H1 (cell line): ENCODE measurements around the gene APLP2. TPM values are rescaled to one million over a fixed set of nuclear protein-coding genes. Genes with fewer than 3 reads are reported as not detected.

Source experiments
- CTCF ChIA-PET: fragments of 300-600 bp; sonication (Branson Sonifier 250); formaldehyde crosslinking; loops from one replicate; lab custom pipeline; 2021; ENCODE audit not compliant: partially characterized antibody; lab: Charles Lee
- POLR2A ChIA-PET: fragments of 300-600 bp; sonication (Branson Sonifier 250); formaldehyde crosslinking; loops from one replicate; lab custom pipeline; 2021; ENCODE audit warnings: inconsistent platforms; ENCODE audit not compliant: partially characterized antibody; lab: Charles Lee
- DNase-seq, 2 experiments: peaks; one replicate each; pipeline versions ENCODE4 v3.0.0 to v3.0.0-alpha.2; 2010 to 2022; ENCODE audit warnings: low spot score in 2 of 2, low read depth in 1 of 2, mixed read lengths in 1 of 2
- FAIRE-seq: peaks from 2 replicates; lab custom pipeline; 2011; peaks lifted over from hg19 to GRCh38; lab: Jason Lieb, UNC
- H2AFZ ChIP-seq: 2 replicates; pipeline ENCODE4 v1.8.1; 2012; ENCODE audit warnings: low read length, inconsistent platforms
- H2AK5ac ChIP-seq: 2 replicates; pipeline ENCODE4 v1.6.1; 2013; ENCODE audit warnings: low read depth, low read length
- H2BK120ac ChIP-seq: replicated peaks from 2 replicates; pipeline ENCODE3; 2013; ENCODE audit warnings: low read depth, low read length, inconsistent platforms
- H2BK12ac ChIP-seq: 2 replicates; pipeline ENCODE4 v1.6.1; 2013; ENCODE audit warnings: low read depth, low read length
- H2BK15ac ChIP-seq: 2 replicates; pipeline ENCODE4 v1.6.1; 2013; ENCODE audit warnings: low read length
- H2BK20ac ChIP-seq: 2 replicates; pipeline ENCODE4 v1.6.1; 2013; ENCODE audit warnings: low read length
- H2BK5ac ChIP-seq: 2 replicates; pipeline ENCODE4 v1.6.1; 2013; ENCODE audit warnings: low read depth, low read length
- H3K14ac ChIP-seq: 2 replicates; pipeline ENCODE4 v1.6.1; 2013; ENCODE audit warnings: inconsistent platforms; ENCODE audit not compliant: insufficient read length
- H3K18ac ChIP-seq: 2 replicates; pipeline ENCODE4 v1.6.1; 2013; ENCODE audit warnings: low read length; ENCODE audit errors: extremely low read depth
- H3K23ac ChIP-seq: 2 replicates; pipeline ENCODE4 v1.6.1; 2013; ENCODE audit warnings: inconsistent platforms; ENCODE audit not compliant: insufficient read length
- H3K23me2 ChIP-seq: 2 replicates; pipeline ENCODE4 v1.6.1; 2013; ENCODE audit warnings: low read depth, low read length
- H3K27ac ChIP-seq: 2 replicates; pipeline ENCODE4 v1.6.1; 2011; ENCODE audit warnings: low read depth, low read length, inconsistent platforms
- H3K27me3 ChIP-seq, 4 experiments: replicated peaks in 1 of 4; 1 replicate in 1 of 4; 2 replicates in 3 of 4; pipeline versions ENCODE4 v1.6.1 to v1.8.1; 2011 to 2013; ENCODE audit warnings: low read length in 3 of 4, mild to moderate bottlenecking in 3 of 4, inconsistent platforms in 2 of 4, mixed read lengths in 2 of 4, moderate library complexity in 1 of 4; ENCODE audit not compliant: control insufficient read depth in 3 of 4, insufficient read depth in 3 of 4; ENCODE audit errors: extremely low read depth in 1 of 4
- H3K36me3 ChIP-seq, 4 experiments: 2 replicates each; pipeline versions ENCODE4 v1.6.1 to v1.8.1; 2011 to 2013; ENCODE audit warnings: mild to moderate bottlenecking in 4 of 4, low read length in 3 of 4, moderate library complexity in 2 of 4, control low read depth in 1 of 4, inconsistent platforms in 1 of 4; ENCODE audit not compliant: insufficient read depth in 4 of 4, control insufficient read depth in 2 of 4
- H3K4ac ChIP-seq: replicated peaks from 2 replicates; pipeline ENCODE3; 2013; ENCODE audit warnings: low read length, low read depth, mixed read lengths, inconsistent platforms; ENCODE audit not compliant: insufficient read length
- H3K4me1 ChIP-seq, 4 experiments: replicated peaks in 1 of 4; 1 replicate in 1 of 4; 2 replicates in 3 of 4; pipeline versions ENCODE4 v1.6.1 to v1.8.1; 2011 to 2013; ENCODE audit warnings: low read length in 3 of 4, inconsistent platforms in 2 of 4, mixed read lengths in 1 of 4; ENCODE audit not compliant: insufficient read depth in 4 of 4, control insufficient read depth in 3 of 4
- H3K4me2 ChIP-seq, 2 experiments: 2 replicates each; pipeline versions ENCODE4 v1.6.1 to v1.8.1; 2011 to 2013; ENCODE audit warnings: low read depth in 2 of 2, low read length in 2 of 2, control low read depth in 1 of 2, inconsistent platforms in 1 of 2, mild to moderate bottlenecking in 1 of 2; ENCODE audit not compliant: insufficient read depth in 1 of 2
- H3K4me3 ChIP-seq, 4 experiments: fragments of 200-600, 300-600 bp in 1 of 4; sonication (generic), shearing (Covaris generic), sonication (Bioruptor Twin) in 1 of 4; 2 replicates each; pipeline versions ENCODE4 v1.5.1 to v1.8.1; 2011 to 2016; ENCODE audit warnings: low read length in 4 of 4, low read depth in 3 of 4, control low read depth in 2 of 4, inconsistent platforms in 2 of 4, mild to moderate bottlenecking in 2 of 4, mixed read lengths in 1 of 4, moderate library complexity in 1 of 4; ENCODE audit not compliant: insufficient read depth in 2 of 4; ENCODE audit errors: extremely low read depth in 1 of 4
- H3K56ac ChIP-seq: replicated peaks from 2 replicates; pipeline ENCODE3; 2013; ENCODE audit warnings: low read depth, mild to moderate bottlenecking, mixed read lengths, low read length, inconsistent platforms; ENCODE audit not compliant: insufficient read length
- H3K79me1 ChIP-seq: 2 replicates; pipeline ENCODE4 v1.6.1; 2013; ENCODE audit warnings: low read depth, low read length, control low read depth
- H3K79me2 ChIP-seq, 2 experiments: 2 replicates each; pipeline versions ENCODE4 v1.6.1 to v1.8.1; 2012 to 2013; ENCODE audit warnings: low read length in 2 of 2, mild to moderate bottlenecking in 2 of 2, inconsistent platforms in 1 of 2; ENCODE audit not compliant: insufficient read depth in 2 of 2, control insufficient read depth in 1 of 2
- H3K9ac ChIP-seq, 4 experiments: replicated peaks in 1 of 4; 1 replicate in 1 of 4; 2 replicates in 3 of 4; pipeline versions ENCODE4 v1.6.1 to v1.8.1; 2011 to 2013; ENCODE audit warnings: low read depth in 3 of 4, low read length in 3 of 4, control low read depth in 2 of 4, mild to moderate bottlenecking in 2 of 4, moderate library complexity in 2 of 4, inconsistent platforms in 1 of 4; ENCODE audit errors: extremely low read depth in 1 of 4
- H3K9me3 ChIP-seq, 2 experiments: 2 replicates each; pipeline versions ENCODE4 v1.6.1 to v1.8.1; 2012 to 2013; ENCODE audit warnings: mild to moderate bottlenecking in 2 of 2, moderate library complexity in 2 of 2, control low read depth in 1 of 2, inconsistent platforms in 1 of 2, low read depth in 1 of 2, low read length in 1 of 2, mixed read lengths in 1 of 2; ENCODE audit not compliant: insufficient read depth in 2 of 2
- H4K20me1 ChIP-seq, 2 experiments: replicated peaks in 1 of 2; 2 replicates each; pipeline versions ENCODE3 to v1.8.1; 2011 to 2013; ENCODE audit warnings: inconsistent platforms in 2 of 2, low read length in 2 of 2, mild to moderate bottlenecking in 1 of 2; ENCODE audit not compliant: insufficient read depth in 2 of 2, control insufficient read depth in 1 of 2
- H4K5ac ChIP-seq: 2 replicates; pipeline ENCODE4 v1.6.1; 2013; ENCODE audit warnings: low read length, low read depth, mixed read lengths, inconsistent platforms; ENCODE audit not compliant: insufficient read length
- H4K8ac ChIP-seq: 2 replicates; pipeline ENCODE4 v1.8.0; 2013; ENCODE audit warnings: mild to moderate bottlenecking, moderate library complexity, low read length, inconsistent platforms; ENCODE audit not compliant: insufficient read depth; ENCODE audit errors: extremely low read depth
- H4K91ac ChIP-seq: replicated peaks from 2 replicates; pipeline ENCODE3; 2013; ENCODE audit warnings: low read length, mixed read lengths, inconsistent platforms; ENCODE audit not compliant: insufficient read length
- CTBP2 ChIP-seq: IDR thresholded peaks from 2 replicates; pipeline ENCODE4 v1.7.0; 2011; ENCODE audit warnings: borderline replicate concordance, mild to moderate bottlenecking, moderate library complexity, mixed read lengths, low read length; ENCODE audit not compliant: insufficient read depth, insufficient read length
- FOSL1 ChIP-seq: IDR thresholded peaks from 2 replicates; pipeline ENCODE4 v1.6.1; 2011; ENCODE audit warnings: mild to moderate bottlenecking, low read depth, low read length, moderate library complexity; ENCODE audit not compliant: insufficient read depth
- HDAC6 ChIP-seq: IDR thresholded peaks from one replicate; pipeline ENCODE4 v1.7.1; 2012; ENCODE audit warnings: low read depth, mild to moderate bottlenecking, inconsistent platforms, low read length, moderate library complexity
- JUND ChIP-seq: IDR thresholded peaks from 2 replicates; pipeline ENCODE4 v1.6.1; 2011; ENCODE audit warnings: mild to moderate bottlenecking, improper control_type of control experiment, low read length
- RBBP5 ChIP-seq: IDR thresholded peaks from 2 replicates; pipeline ENCODE4 v1.7.1; 2012; ENCODE audit warnings: low read depth, mild to moderate bottlenecking, inconsistent platforms, low read length, moderate library complexity, borderline replicate concordance
- SIX5 ChIP-seq: IDR thresholded peaks from 2 replicates; pipeline ENCODE4 v1.6.1; 2011; ENCODE audit warnings: mild to moderate bottlenecking, low read depth, low read length
- TBP ChIP-seq: IDR thresholded peaks from 2 replicates; pipeline ENCODE4 v1.6.1; 2011; ENCODE audit warnings: low read depth, low read length, improper control_type of control experiment
- ZNF274 ChIP-seq: IDR thresholded peaks from 2 replicates; pipeline ENCODE4 v1.7.0; 2012; ENCODE audit warnings: low read length, borderline replicate concordance; ENCODE audit errors: extremely low read depth
- WGBS, 2 experiments: shearing (Covaris generic) in 1 of 2; methylation state at CpG; one replicate each; pipeline versions ENCODE4 v1.1.6 to v1.1.7; 2013 to 2015; ENCODE audit warnings: low lambda C conversion rate in 2 of 2, mixed read lengths in 2 of 2, inconsistent platforms in 1 of 2, low coverage in 1 of 2, missing lambda C conversion rate in 1 of 2; ENCODE audit not compliant: insufficient replicate concordance in 2 of 2, insufficient coverage in 1 of 2, insufficient read length in 1 of 2; ENCODE audit errors: extremely low coverage in 1 of 2, missing lambda C conversion rate in 1 of 2; 5-methylcytosine and 5-hydroxymethylcytosine counted together
- polyA plus RNA-seq, 7 experiments: library from polyadenylated mRNA; depleted of rRNA in 3 of 7; stranded (reverse) in 5 of 7; unstranded in 2 of 7; fragments of >200 nt in 5 of 7; fragments of 200-250 nt in 2 of 7; gene quantifications; 1 replicate in 5 of 7; 2 replicates in 1 of 7; 4 replicates in 1 of 7; pipeline versions ENCODE4 v1.2.1 to v1.2.3, GENCODE V29; 2011 to 2013; ENCODE audit warnings: missing spikeins in 2 of 7, mixed read lengths in 2 of 7
- total RNA-seq: library from RNA; stranded (reverse); fragmentation: NEBNext Ultra II Directional; extraction: Animal tissue kit (Norgen Biotek cat#: 25700); gene quantifications from 2 replicates; pipeline ENCODE4 v1.2.1, GENCODE V29; 2021
- TF ChIP-seq, protein P1 (sequence below): IDR thresholded peaks from 2 replicates; pipeline ENCODE4 v1.6.1; 2012; ENCODE audit warnings: inconsistent platforms
- TF ChIP-seq, protein P2 (sequence below): IDR thresholded peaks from 2 replicates; pipeline ENCODE4 v1.6.1; 2011; ENCODE audit warnings: low read depth, mild to moderate bottlenecking, low read length; ENCODE audit not compliant: insufficient read depth

Gene APLP2
- total and polyA plus RNA-seq, 2 of the 8 experiments (the other 6 are each of a cell fraction or from before 2014, with no cell fraction given): 222 to 315 TPM

DNA sequence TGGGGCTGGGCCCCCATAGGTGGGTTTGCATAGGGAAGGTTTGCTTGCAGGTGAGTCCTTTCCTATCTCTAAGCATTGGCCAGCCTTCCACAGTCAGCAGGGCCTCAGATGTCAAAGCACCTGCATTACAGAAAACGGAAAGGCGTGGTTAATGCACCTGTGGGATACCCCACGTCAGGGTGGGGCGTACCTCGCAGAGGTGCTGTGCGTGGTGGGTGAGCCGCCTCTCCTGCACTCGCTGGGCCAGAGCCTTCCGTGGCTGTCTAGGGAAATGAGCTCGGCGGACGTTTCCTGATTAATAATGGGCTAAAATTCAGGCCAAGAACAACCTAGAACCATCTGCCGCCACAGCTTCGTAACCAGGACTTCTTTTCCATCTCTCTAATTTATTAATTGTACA lies 122.2 kb downstream of the APLP2 start:
- no peak for FAIRE-seq

More for the DNA sequence above, 122.2 kb downstream of the APLP2 start:
- H3K9me3 ChIP-seq: no peaks in the 10 kb centered on the region
- no peak for DNase-seq
- H3K23ac ChIP-seq: no peak overlapping the region
- H4K91ac ChIP-seq: no peak overlapping the region
- no peak overlapping the region for H3K4me3 ChIP-seq
- H3K27ac ChIP-seq: no peak overlapping the region
- no peak overlapping the region for H2BK5ac ChIP-seq
- no peak overlapping the region for H2BK120ac ChIP-seq
- WGBS, 2 experiments: 94% methylated on average over 14 of the region's 14 CpGs; no CpG with 5 or more reads in 1 of the 2 experiments
- peaks cover 0 to 6% of the 10 kb centered on the region in 2 experiments for H4K20me1 ChIP-seq
- H2BK15ac ChIP-seq: no peak overlapping the region
- no peak overlapping the region for H3K56ac ChIP-seq
- no peaks in the 10 kb centered on the region for H3K79me2 ChIP-seq
- no peak overlapping the region for H2BK12ac ChIP-seq
- no peak overlapping the region for H3K4ac ChIP-seq
- H2BK20ac ChIP-seq: no peak overlapping the region
- no peak overlapping the region for H3K4me2 ChIP-seq
- no peaks in the 10 kb centered on the region for H3K79me1 ChIP-seq
- no peak overlapping the region for H2AK5ac ChIP-seq
- no peak overlapping the region; the same call in 1 of the 2 replicates for H4K8ac ChIP-seq
- CTCF ChIA-PET: interaction anchor here (0.6 to 1.8 kb wide), 7 partner anchors 8 to 721 kb away, joined by 3 to 4 read pairs (median 3); no protein-coding TSS in a partner anchor
- no peak overlapping the region for H4K5ac ChIP-seq
- no peak overlapping the region for H3K14ac ChIP-seq
- no peak overlapping the region for H2AFZ ChIP-seq
- TF ChIP-seq ZNF274 (no peak), HDAC6 (no peak), CTBP2 (no peak), JUND (no peak), TBP (no peak), RBBP5 (no peak), SIX5 (no peak), FOSL1 (no peak)
- TF ChIP-seq, protein P1, sequence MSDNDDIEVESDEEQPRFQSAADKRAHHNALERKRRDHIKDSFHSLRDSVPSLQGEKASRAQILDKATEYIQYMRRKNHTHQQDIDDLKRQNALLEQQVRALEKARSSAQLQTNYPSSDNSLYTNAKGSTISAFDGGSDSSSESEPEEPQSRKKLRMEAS: no peak
- TF ChIP-seq, protein P2, sequence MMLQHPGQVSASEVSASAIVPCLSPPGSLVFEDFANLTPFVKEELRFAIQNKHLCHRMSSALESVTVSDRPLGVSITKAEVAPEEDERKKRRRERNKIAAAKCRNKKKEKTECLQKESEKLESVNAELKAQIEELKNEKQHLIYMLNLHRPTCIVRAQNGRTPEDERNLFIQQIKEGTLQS: no peak
- H3K4me1 ChIP-seq: no peaks in the 10 kb centered on the region
- H3K9ac ChIP-seq: no peak overlapping the region
- no peaks in the 10 kb centered on the region; a peak in 1 of 8 replicates for H3K36me3 ChIP-seq
- H3K23me2 ChIP-seq: no peaks in the 10 kb centered on the region
- no peak overlapping the region for H3K18ac ChIP-seq
- POLR2A ChIA-PET: no interaction called here
- no peaks in the 10 kb centered on the region for H3K27me3 ChIP-seq
